Breast epithelium (tissue), 3 donors: Measurements from ENCODE around the gene MAPT.

Experiments used
- CTCF ChIP-seq, 3 donors: fragments of 450-650 bp; IDR thresholded peaks; one replicate each; pipeline ENCODE4 v1.5.1; 2016 to 2017; ENCODE audit warnings: antibody characterized with exemption in 3 of 3, mild to moderate bottlenecking in 3 of 3, moderate library complexity in 3 of 3
- POLR2A ChIP-seq: fragments of 450-650 bp; IDR thresholded peaks from one replicate; pipeline ENCODE4 v1.6.1; 2016; ENCODE audit warnings: antibody characterized with exemption, mild to moderate bottlenecking, moderate library complexity

GRCh38 chr17:45848405-45848804, 45.9 kb upstream of the MAPT start:
- no peak for TF ChIP-seq CTCF (IDR thresholded peaks at IDR 0.05)
- no peak for TF ChIP-seq POLR2A
